ENCODE results near the gene NELFCD. TPM values are rescaled to one million over a fixed set of nuclear protein-coding genes. Genes with fewer than 3 reads are reported as not detected.

Gene NELFCD
- total and polyA plus RNA-seq, 9 of the 15 experiments (the other 6 are each of a cell fraction or from before 2014, with no cell fraction given), result 11.7 to 163 (median 96.5) TPM

DNA sequence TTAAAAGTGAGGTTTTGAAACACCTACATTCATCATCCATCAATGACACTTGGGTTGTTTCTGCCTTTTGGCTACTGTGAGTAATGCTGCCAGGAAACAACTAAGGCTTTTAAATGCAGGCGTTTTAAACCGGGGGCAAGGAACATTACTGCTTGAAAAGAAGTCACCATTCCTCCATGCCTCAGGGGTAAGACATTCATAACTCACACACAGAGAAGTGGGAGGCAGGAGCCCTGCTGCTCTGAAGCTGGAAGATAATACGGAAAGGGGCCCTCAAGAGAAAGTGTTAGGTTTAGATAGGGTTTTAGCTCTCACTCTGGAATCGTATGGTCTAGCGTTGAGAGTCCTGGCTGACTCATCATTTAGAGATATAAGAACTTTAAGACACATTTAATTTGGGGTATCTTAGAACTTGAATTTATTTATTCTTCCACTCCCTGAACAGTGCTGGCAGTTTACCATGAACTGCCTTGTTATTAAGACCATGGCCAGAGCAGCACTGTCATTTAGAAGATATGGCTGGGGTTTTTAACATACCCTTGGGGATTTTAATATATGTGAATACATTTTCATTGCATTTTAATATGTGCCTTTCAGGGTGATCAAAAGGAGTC, 40.0 kb downstream of the NELFCD start (continued):
- TF ChIP-seq, protein P1, sequence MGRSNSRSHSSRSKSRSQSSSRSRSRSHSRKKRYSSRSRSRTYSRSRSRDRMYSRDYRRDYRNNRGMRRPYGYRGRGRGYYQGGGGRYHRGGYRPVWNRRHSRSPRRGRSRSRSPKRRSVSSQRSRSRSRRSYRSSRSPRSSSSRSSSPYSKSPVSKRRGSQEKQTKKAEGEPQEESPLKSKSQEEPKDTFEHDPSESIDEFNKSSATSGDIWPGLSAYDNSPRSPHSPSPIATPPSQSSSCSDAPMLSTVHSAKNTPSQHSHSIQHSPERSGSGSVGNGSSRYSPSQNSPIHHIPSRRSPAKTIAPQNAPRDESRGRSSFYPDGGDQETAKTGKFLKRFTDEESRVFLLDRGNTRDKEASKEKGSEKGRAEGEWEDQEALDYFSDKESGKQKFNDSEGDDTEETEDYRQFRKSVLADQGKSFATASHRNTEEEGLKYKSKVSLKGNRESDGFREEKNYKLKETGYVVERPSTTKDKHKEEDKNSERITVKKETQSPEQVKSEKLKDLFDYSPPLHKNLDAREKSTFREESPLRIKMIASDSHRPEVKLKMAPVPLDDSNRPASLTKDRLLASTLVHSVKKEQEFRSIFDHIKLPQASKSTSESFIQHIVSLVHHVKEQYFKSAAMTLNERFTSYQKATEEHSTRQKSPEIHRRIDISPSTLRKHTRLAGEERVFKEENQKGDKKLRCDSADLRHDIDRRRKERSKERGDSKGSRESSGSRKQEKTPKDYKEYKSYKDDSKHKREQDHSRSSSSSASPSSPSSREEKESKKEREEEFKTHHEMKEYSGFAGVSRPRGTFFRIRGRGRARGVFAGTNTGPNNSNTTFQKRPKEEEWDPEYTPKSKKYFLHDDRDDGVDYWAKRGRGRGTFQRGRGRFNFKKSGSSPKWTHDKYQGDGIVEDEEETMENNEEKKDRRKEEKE (IDR thresholded peaks at IDR 0.05; ENCODE audit: borderline replicate concordance in 1 of 2, control insufficient read depth in 1 of 2, low read depth in 2 of 2, low read length in 1 of 2), result 0 out of 4 replicates have a peak, but pooled peaks of 1 of the 2 experiments have one; percentile 70
- TF ChIP-seq EP400 (IDR thresholded peaks at IDR 0.05) (peak; percentile 68), CAMTA2 (CRISPR knock-in tag; conservative IDR thresholded peaks at IDR 0.05) (no peak), SETDB1 (IDR thresholded peaks at IDR 0.05; ENCODE audit: low read length) (no peak), XRCC5 (IDR thresholded peaks at IDR 0.05; ENCODE audit: low read depth, low read length) (no peak), NFRKB (IDR thresholded peaks at IDR 0.05; ENCODE audit: low read depth) (peak; percentile 69; the same call in 1 of the 2 replicates), SMARCE1 (IDR thresholded peaks at IDR 0.05) (peak; percentile 98), PHTF2 (CRISPR knock-in tag; IDR thresholded peaks at IDR 0.05) (no peak), ARID2 (IDR thresholded peaks at IDR 0.05) (no peak), KAT8 (IDR thresholded peaks at IDR 0.05; ENCODE audit: low read depth) (no peak), SMARCA4 (IDR thresholded peaks at IDR 0.05) (peak; percentile 99), CREBBP (IDR thresholded peaks at IDR 0.05; ENCODE audit: low read depth, low read length) (no peak), CBFB (CRISPR knock-in tag; IDR thresholded peaks at IDR 0.05) (no peak), CREM (IDR thresholded peaks at IDR 0.05; ENCODE audit: low read depth) (peak; percentile 71), ZFPM2 (CRISPR knock-in tag; IDR thresholded peaks at IDR 0.05) (no peak), GTF2A2 (tag; IDR thresholded peaks at IDR 0.05) (no peak)
- TF ChIP-seq, protein P2, sequence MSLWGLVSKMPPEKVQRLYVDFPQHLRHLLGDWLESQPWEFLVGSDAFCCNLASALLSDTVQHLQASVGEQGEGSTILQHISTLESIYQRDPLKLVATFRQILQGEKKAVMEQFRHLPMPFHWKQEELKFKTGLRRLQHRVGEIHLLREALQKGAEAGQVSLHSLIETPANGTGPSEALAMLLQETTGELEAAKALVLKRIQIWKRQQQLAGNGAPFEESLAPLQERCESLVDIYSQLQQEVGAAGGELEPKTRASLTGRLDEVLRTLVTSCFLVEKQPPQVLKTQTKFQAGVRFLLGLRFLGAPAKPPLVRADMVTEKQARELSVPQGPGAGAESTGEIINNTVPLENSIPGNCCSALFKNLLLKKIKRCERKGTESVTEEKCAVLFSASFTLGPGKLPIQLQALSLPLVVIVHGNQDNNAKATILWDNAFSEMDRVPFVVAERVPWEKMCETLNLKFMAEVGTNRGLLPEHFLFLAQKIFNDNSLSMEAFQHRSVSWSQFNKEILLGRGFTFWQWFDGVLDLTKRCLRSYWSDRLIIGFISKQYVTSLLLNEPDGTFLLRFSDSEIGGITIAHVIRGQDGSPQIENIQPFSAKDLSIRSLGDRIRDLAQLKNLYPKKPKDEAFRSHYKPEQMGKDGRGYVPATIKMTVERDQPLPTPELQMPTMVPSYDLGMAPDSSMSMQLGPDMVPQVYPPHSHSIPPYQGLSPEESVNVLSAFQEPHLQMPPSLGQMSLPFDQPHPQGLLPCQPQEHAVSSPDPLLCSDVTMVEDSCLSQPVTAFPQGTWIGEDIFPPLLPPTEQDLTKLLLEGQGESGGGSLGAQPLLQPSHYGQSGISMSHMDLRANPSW (CRISPR knock-in tag; IDR thresholded peaks at IDR 0.05), result no peak
- TF ChIP-seq, protein P3, sequence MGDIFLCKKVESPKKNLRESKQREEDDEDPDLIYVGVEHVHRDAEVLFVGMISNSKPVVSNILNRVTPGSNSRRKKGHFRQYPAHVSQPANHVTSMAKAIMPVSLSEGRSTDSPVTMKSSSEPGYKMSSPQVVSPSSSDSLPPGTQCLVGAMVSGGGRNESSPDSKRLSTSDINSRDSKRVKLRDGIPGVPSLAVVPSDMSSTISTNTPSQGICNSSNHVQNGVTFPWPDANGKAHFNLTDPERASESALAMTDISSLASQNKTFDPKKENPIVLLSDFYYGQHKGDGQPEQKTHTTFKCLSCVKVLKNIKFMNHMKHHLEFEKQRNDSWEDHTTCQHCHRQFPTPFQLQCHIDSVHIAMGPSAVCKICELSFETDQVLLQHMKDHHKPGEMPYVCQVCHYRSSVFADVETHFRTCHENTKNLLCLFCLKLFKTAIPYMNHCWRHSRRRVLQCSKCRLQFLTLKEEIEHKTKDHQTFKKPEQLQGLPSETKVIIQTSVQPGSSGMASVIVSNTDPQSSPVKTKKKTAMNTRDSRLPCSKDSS (IDR thresholded peaks at IDR 0.05; ENCODE audit: low read depth, partially characterized antibody), result no peak
- TF ChIP-seq, protein P4, sequence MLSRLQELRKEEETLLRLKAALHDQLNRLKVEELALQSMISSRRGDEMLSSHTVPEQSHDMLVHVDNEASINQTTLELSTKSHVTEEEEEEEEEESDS (CRISPR knock-in tag; IDR thresholded peaks at IDR 0.05), result no peak
- TF ChIP-seq, protein P5, sequence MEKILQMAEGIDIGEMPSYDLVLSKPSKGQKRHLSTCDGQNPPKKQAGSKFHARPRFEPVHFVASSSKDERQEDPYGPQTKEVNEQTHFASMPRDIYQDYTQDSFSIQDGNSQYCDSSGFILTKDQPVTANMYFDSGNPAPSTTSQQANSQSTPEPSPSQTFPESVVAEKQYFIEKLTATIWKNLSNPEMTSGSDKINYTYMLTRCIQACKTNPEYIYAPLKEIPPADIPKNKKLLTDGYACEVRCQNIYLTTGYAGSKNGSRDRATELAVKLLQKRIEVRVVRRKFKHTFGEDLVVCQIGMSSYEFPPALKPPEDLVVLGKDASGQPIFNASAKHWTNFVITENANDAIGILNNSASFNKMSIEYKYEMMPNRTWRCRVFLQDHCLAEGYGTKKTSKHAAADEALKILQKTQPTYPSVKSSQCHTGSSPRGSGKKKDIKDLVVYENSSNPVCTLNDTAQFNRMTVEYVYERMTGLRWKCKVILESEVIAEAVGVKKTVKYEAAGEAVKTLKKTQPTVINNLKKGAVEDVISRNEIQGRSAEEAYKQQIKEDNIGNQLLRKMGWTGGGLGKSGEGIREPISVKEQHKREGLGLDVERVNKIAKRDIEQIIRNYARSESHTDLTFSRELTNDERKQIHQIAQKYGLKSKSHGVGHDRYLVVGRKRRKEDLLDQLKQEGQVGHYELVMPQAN (IDR thresholded peaks at IDR 0.05; ENCODE audit: borderline replicate concordance), result no peak
